Peyer's patch (tissue), 4 donors: ENCODE measurements around the gene ADGRL4.

Experiments used
- POLR2A ChIP-seq, 2 donors: fragments of 450-650 bp; IDR thresholded peaks; one replicate each; pipeline ENCODE4 v1.5.1; 2017; ENCODE audit warnings: antibody characterized with exemption in 2 of 2, mild to moderate bottlenecking in 2 of 2, moderate library complexity in 2 of 2
- TF ChIP-seq, protein P1 (sequence below), 6 experiments: fragments of 450-650 bp in 4 of 6; fragments of 200-600 bp in 2 of 6; sonication (generic) in 1 of 6; IDR thresholded peaks; one replicate each; pipeline ENCODE4 v1.5.1; 2017 to 2019; ENCODE audit warnings: antibody characterized with exemption in 6 of 6, mild to moderate bottlenecking in 3 of 6, moderate library complexity in 1 of 6

DNA sequence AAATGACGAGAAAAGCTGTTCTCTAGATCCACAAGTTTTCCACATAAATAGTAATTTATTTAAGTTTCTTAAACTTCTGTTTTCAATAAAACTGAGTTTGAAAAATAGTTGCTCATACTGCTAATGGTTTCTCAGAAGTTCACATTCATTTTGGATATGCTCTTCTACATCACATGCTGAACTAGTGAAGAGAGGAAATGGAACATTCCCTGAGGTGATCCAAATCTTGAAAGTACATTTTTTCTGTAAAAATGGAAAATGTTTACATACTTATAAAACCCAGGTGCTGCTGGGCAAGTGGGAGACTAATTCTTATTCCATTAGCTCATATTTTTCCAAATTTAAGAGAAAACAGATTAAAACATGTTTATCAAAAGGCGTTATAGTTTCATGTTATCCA, 111.7 kb downstream of the ADGRL4 start:
- TF ChIP-seq, protein P1, sequence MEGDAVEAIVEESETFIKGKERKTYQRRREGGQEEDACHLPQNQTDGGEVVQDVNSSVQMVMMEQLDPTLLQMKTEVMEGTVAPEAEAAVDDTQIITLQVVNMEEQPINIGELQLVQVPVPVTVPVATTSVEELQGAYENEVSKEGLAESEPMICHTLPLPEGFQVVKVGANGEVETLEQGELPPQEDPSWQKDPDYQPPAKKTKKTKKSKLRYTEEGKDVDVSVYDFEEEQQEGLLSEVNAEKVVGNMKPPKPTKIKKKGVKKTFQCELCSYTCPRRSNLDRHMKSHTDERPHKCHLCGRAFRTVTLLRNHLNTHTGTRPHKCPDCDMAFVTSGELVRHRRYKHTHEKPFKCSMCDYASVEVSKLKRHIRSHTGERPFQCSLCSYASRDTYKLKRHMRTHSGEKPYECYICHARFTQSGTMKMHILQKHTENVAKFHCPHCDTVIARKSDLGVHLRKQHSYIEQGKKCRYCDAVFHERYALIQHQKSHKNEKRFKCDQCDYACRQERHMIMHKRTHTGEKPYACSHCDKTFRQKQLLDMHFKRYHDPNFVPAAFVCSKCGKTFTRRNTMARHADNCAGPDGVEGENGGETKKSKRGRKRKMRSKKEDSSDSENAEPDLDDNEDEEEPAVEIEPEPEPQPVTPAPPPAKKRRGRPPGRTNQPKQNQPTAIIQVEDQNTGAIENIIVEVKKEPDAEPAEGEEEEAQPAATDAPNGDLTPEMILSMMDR (IDR thresholded peaks at IDR 0.05) = no peak
- no peak for TF ChIP-seq POLR2A (IDR thresholded peaks at IDR 0.05)
